Liver (tissue), 2 donors: ENCODE measurements around the gene SLC35C1.

Source experiments
- CTCF ChIP-seq: fragments of 150-350 bp; IDR thresholded peaks from 2 replicates; pipeline ENCODE4 v1.5.1; 2017; ENCODE audit warnings: improper control_type of control experiment, low read depth, low read length; ENCODE audit not compliant: missing input control
- YY1 ChIP-seq: IDR thresholded peaks from 2 replicates; pipeline ENCODE4 v1.6.1; 2016; ENCODE audit warnings: antibody characterized with exemption, mild to moderate bottlenecking
- donor health status: healthy.

DNA sequence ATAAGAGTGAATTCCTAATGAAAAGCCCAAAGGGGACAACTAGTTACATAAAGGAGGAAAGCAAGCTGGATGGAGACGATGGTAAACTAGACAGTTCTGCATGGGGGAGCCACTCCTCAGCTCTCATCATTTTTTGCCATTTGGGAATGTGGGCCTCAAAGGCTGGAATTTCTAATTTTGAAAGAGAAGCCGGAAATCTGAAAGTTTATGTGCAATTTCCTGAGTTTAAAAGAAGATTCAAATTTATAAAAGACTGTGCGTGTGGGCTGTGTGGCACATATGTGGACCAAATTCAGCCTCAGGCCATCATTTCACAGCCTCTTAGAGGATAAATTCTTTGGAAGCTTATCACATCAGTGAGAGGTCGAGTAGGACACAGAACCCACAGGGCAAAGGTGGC lies 24.0 kb downstream of the SLC35C1 start:
- TF ChIP-seq YY1 (no peak), CTCF (no peak)
